GM20000 (cell line): ENCODE data around the gene CNN2.
A peak's percentile ranks its signal among the peaks of the same experiment; 100 is the strongest.

Experiments
- DNase-seq: peaks from one replicate; pipeline ENCODE4 v3.0.0; 2012; ENCODE audit warnings: low spot score
- CTCF ChIP-seq: IDR thresholded peaks from 2 replicates; pipeline ENCODE4 v1.5.1; 2012; ENCODE audit warnings: mild to moderate bottlenecking, control low read depth; ENCODE audit errors: extremely low read depth, missing control alignments

The CNN2 gene

DNA sequence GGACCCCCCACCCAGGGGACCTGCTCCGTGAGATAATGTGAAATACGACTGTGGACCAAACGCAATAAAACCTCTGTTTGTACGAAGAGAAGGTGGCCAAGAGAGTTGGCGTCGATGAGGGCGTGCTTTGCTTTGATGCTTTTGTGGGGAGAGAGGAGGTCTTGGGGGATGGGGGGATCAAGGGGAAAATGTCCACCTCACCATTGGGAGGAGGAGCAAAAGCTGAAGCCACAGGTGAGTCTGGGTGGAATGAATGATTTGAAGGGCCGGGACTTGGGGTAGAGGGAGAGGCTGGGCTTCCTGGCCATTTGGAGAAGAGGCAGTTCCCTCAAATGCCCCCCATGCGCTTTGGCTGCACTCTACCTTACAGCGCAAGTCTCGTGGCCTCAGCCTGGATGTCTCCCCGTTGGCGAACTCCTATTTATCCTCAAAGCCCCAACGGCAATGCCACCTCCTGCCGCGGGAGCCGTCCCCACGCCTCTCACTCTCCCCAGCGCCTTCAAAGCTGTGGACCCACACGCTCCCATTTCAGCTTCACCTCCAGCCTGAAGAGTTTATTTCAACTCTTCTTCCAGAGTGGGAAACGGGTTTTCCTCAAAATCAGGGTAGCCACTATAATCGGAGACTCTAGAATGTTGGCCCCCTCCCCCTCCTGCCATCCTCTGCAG lies 12.7 kb downstream of the CNN2 start:
- TF ChIP-seq CTCF = no peak
- no peak for DNase-seq

GRCh38 chr19:1039646-1040475 lies 13.5 kb downstream of the CNN2 start, which contains the start of gene ABCA7:
Gene ABCA7, plus strand, starts transcription at chr19:1040107. Its CDS starts 1,255 bp downstream, at chr19:1041362.
- peak; percentile 95 for DNase-seq

GRCh38 chr19:1040476-1041271 lies 14.3 kb downstream of the CNN2 start:
- TF ChIP-seq CTCF = no peak

More at GRCh38 chr19:1039646-1040475, 13.5 kb downstream of the CNN2 start, which contains the start of gene ABCA7:
- TF ChIP-seq CTCF = no peak

GRCh38 chr19:1041272-1041834 lies 14.9 kb downstream of the CNN2 start:
- TF ChIP-seq CTCF = no peak
- DNase-seq = no peak

More at GRCh38 chr19:1040476-1041271, 14.3 kb downstream of the CNN2 start:
- peak; percentile 99 for DNase-seq

GRCh38 chr19:1041835-1042685 lies 15.7 kb downstream of the CNN2 start:
- TF ChIP-seq CTCF = no peak
- DNase-seq = no peak

- DNase-seq = no peak
- no peak for TF ChIP-seq CTCF
Observed at GRCh38 chr19:1042689-1043511, 16.5 kb downstream of the CNN2 start.
